GM18951 (cell line): ENCODE measurements around the gene UBE3B.

Experiments used
- POLR2A ChIP-seq: IDR thresholded peaks from 4 replicates; pipeline ENCODE4 v1.6.1; 2011; ENCODE audit warnings: mild to moderate bottlenecking; ENCODE audit not compliant: insufficient read length, insufficient read depth; ENCODE audit errors: extremely low read depth
- in situ Hi-C: fragments of 300-500 bp; cut with MboI; formaldehyde crosslinking; loops from one replicate; pipeline ENCODE4 v1.12.0; 2022; ENCODE audit warnings: low sequenced_read_pairs, mixed read lengths, inconsistent platforms; ENCODE audit not compliant: unreplicated experiment

The UBE3B gene

GRCh38 chr12:109555431-109556315, 78.2 kb downstream of the UBE3B start:
- no peak for TF ChIP-seq POLR2A
- in situ Hi-C loops: no loop called here

DNA sequence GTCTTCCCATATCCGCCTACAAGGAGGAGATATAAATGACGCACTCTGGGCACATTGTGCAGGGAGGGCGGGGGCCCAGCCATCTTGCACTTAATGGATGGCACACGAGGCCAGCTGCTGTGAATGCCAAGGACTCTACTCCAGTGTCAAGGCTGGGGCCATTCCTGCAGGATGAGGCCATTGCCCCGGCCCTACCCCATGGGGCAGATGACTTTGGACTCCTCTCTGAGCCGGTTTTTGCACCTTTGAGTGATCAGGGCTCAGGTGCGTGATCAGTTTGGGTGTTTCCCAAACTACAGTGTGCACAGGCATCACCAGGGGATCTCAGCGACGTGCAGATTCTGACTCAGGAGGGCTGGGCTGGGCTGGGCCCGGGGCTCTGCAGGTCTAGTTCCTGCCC, 79.8 kb downstream of the UBE3B start:
- TF ChIP-seq POLR2A: no peak
- in situ Hi-C loops: no loop called here

GRCh38 chr12:109557805-109558204, 80.4 kb downstream of the UBE3B start:
- TF ChIP-seq POLR2A: no peak
- in situ Hi-C loops: no loop called here

GRCh38 chr12:109558374-109559199, 81.2 kb downstream of the UBE3B start:
- no peak for TF ChIP-seq POLR2A
- in situ Hi-C loops: no loop called here

- in situ Hi-C loops: no loop called here
- no peak for TF ChIP-seq POLR2A
Measured at GRCh38 chr12:109559200-109559505, 81.7 kb downstream of the UBE3B start.

DNA sequence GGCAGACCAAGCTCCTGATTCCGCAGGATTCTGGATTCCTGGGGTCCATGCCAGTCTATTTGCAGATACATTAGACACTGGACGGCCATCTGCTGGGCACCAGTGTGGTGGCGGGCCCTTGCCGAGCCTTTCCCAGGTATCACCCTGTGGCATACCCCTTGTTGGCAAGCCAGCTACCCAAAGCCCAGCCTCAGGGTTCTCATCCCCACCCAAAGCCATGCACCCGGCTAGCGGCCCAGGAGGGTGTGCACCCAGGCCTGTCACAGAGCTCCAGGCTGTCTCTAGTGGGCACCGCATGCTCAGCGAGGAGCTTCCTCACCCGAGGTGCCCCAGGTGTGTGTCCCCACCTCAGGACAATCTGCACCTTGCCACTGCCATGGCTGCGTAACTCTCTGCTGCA, 82.2 kb downstream of the UBE3B start:
- in situ Hi-C loops: no loop called here
- TF ChIP-seq POLR2A: no peak

- in situ Hi-C loops: no loop called here
- TF ChIP-seq POLR2A: no peak
Measured at GRCh38 chr12:109560867-109561710, 83.7 kb downstream of the UBE3B start.

- in situ Hi-C loops: no loop called here
- TF ChIP-seq POLR2A: no peak
Measured at GRCh38 chr12:109561711-109562030, 84.2 kb downstream of the UBE3B start.

- in situ Hi-C loops: no loop called here
- TF ChIP-seq POLR2A: no peak
Measured at GRCh38 chr12:109562871-109563270, 85.4 kb downstream of the UBE3B start.

GRCh38 chr12:109563291-109564284, 86.2 kb downstream of the UBE3B start:
- in situ Hi-C loops: no loop called here
- TF ChIP-seq POLR2A: no peak

GRCh38 chr12:109566424-109566823, 89.0 kb downstream of the UBE3B start:
- TF ChIP-seq POLR2A: no peak
- in situ Hi-C loops: no loop called here

DNA sequence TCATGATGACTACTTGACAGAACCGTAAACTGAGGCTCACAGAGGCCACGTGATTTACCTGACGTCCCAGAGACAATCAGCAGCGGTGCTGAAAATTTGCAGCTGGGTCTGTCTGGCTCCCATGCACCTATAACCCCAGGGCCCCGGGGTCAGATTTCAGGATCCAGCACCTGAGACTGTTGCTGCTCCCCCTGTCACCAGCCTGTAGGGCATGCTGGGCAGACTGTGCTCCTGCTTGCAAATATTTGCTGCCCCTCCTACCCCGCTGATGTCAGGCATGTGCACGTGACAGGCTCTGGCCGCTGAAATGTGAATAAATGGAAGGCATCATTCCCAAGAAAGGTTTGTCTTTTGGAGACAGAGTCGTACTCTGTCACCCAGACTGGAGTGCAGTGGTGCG, 89.9 kb downstream of the UBE3B start:
- TF ChIP-seq POLR2A: no peak
- in situ Hi-C loops: no loop called here
